Panc1 (cell line): ENCODE results near the gene LIME1.

ENCODE experiments used
- POLR2AphosphoS5 ChIP-seq: IDR thresholded peaks from 2 replicates; pipeline ENCODE4 v1.6.1; 2012; ENCODE audit warnings: mild to moderate bottlenecking, low read depth, low read length, moderate library complexity
- SIN3A ChIP-seq: IDR thresholded peaks from 2 replicates; pipeline ENCODE4 v1.6.1; 2012; ENCODE audit warnings: low read depth, mild to moderate bottlenecking, low read length, moderate library complexity, borderline replicate concordance; ENCODE audit not compliant: insufficient read depth
- TF ChIP-seq, protein P1 (sequence below): fragments of 450-650 bp; IDR thresholded peaks from 2 replicates; pipeline ENCODE4 v1.5.1; 2017; ENCODE audit warnings: mild to moderate bottlenecking
- TF ChIP-seq, protein P2 (sequence below), 2 experiments: IDR thresholded peaks; 2 replicates each; pipeline ENCODE4 v1.6.1; 2011 to 2012; ENCODE audit warnings: low read depth in 2 of 2, control low read depth in 1 of 2, low read length in 1 of 2, mild to moderate bottlenecking in 1 of 2, moderate library complexity in 1 of 2; ENCODE audit not compliant: insufficient read depth in 1 of 2

GRCh38 chr20:63740627-63741353 lies 4.3 kb downstream of the LIME1 start:
- TF ChIP-seq POLR2AphosphoS5 (no peak), SIN3A (no peak)
- TF ChIP-seq, protein P1, sequence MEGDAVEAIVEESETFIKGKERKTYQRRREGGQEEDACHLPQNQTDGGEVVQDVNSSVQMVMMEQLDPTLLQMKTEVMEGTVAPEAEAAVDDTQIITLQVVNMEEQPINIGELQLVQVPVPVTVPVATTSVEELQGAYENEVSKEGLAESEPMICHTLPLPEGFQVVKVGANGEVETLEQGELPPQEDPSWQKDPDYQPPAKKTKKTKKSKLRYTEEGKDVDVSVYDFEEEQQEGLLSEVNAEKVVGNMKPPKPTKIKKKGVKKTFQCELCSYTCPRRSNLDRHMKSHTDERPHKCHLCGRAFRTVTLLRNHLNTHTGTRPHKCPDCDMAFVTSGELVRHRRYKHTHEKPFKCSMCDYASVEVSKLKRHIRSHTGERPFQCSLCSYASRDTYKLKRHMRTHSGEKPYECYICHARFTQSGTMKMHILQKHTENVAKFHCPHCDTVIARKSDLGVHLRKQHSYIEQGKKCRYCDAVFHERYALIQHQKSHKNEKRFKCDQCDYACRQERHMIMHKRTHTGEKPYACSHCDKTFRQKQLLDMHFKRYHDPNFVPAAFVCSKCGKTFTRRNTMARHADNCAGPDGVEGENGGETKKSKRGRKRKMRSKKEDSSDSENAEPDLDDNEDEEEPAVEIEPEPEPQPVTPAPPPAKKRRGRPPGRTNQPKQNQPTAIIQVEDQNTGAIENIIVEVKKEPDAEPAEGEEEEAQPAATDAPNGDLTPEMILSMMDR: no peak
- TF ChIP-seq, protein P2, sequence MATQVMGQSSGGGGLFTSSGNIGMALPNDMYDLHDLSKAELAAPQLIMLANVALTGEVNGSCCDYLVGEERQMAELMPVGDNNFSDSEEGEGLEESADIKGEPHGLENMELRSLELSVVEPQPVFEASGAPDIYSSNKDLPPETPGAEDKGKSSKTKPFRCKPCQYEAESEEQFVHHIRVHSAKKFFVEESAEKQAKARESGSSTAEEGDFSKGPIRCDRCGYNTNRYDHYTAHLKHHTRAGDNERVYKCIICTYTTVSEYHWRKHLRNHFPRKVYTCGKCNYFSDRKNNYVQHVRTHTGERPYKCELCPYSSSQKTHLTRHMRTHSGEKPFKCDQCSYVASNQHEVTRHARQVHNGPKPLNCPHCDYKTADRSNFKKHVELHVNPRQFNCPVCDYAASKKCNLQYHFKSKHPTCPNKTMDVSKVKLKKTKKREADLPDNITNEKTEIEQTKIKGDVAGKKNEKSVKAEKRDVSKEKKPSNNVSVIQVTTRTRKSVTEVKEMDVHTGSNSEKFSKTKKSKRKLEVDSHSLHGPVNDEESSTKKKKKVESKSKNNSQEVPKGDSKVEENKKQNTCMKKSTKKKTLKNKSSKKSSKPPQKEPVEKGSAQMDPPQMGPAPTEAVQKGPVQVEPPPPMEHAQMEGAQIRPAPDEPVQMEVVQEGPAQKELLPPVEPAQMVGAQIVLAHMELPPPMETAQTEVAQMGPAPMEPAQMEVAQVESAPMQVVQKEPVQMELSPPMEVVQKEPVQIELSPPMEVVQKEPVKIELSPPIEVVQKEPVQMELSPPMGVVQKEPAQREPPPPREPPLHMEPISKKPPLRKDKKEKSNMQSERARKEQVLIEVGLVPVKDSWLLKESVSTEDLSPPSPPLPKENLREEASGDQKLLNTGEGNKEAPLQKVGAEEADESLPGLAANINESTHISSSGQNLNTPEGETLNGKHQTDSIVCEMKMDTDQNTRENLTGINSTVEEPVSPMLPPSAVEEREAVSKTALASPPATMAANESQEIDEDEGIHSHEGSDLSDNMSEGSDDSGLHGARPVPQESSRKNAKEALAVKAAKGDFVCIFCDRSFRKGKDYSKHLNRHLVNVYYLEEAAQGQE (IDR thresholded peaks at IDR 0.05; ENCODE audit: insufficient read depth in 1 of 2, low read depth in 2 of 2, low read length in 1 of 2): no peak
